Activated T-cell treated with anti-CD3 and anti-CD28 coated beads, Interleukin-2, amount 50 U/mL, for 48 hours (primary cell): ENCODE data around the gene AURKAIP1.
A peak's percentile ranks its signal among the peaks of the same experiment; 100 is the strongest.
"Not testable (repeated sequence)": the region's sequence is repeated elsewhere in the genome, so short reads cannot be mapped to it uniquely, and the experiment has no call there.

Source experiments
- DNase-seq, 2 experiments: peaks; one replicate each; pipeline ENCODE4 v3.0.0-alpha.2; 2020

Gene AURKAIP1

GRCh38 chr1:1406101-1406820 is 31.3 kb upstream of the AURKAIP1 start:
- no peak for DNase-seq

- DNase-seq: no peak
Measured at GRCh38 chr1:1403653-1404052, 28.6 kb upstream of the AURKAIP1 start.

- DNase-seq: not testable (repeated sequence)
Measured at GRCh38 chr1:1402901-1403392, 27.9 kb upstream of the AURKAIP1 start.

GRCh38 chr1:1402072-1402900 is 27.3 kb upstream of the AURKAIP1 start:
- DNase-seq: peak; percentile 67 to 68

GRCh38 chr1:1401457-1402010 is 26.5 kb upstream of the AURKAIP1 start:
- DNase-seq: no peak

- DNase-seq: no peak
Measured at GRCh38 chr1:1400576-1401456, 25.8 kb upstream of the AURKAIP1 start.

GRCh38 chr1:1399872-1400575 is 25.0 kb upstream of the AURKAIP1 start:
- DNase-seq: peak in 1 of 2 experiments; percentile 62

- peak; percentile 99 to 100 for DNase-seq
Measured at GRCh38 chr1:1399187-1399871, 24.3 kb upstream of the AURKAIP1 start, which contains the start of gene CCNL2. Gene CCNL2, minus strand, starts transcription at chr1:1399335. Its CDS starts 29 bp downstream, at chr1:1399306.

GRCh38 chr1:1398677-1399186 is 23.7 kb upstream of the AURKAIP1 start:
- DNase-seq: no peak

GRCh38 chr1:1397839-1398523 is 23.0 kb upstream of the AURKAIP1 start:
- DNase-seq: no peak

GRCh38 chr1:1395166-1395565 is 20.2 kb upstream of the AURKAIP1 start:
- no peak for DNase-seq

- DNase-seq: no peak
Measured at GRCh38 chr1:1394116-1394515, 19.1 kb upstream of the AURKAIP1 start.

- DNase-seq: no peak
Measured at GRCh38 chr1:1393428-1393827, 18.4 kb upstream of the AURKAIP1 start.

- DNase-seq: no peak
Measured at GRCh38 chr1:1393014-1393413, 18.0 kb upstream of the AURKAIP1 start.

GRCh38 chr1:1391225-1391624 is 16.2 kb upstream of the AURKAIP1 start:
- no peak for DNase-seq

- no peak for DNase-seq
Measured at GRCh38 chr1:1390675-1391074, 15.7 kb upstream of the AURKAIP1 start.

- DNase-seq: no peak
Measured at GRCh38 chr1:1388078-1388472, 13.1 kb upstream of the AURKAIP1 start.

GRCh38 chr1:1387098-1388077 is 12.4 kb upstream of the AURKAIP1 start:
- no peak for DNase-seq

GRCh38 chr1:1385931-1386330 is 10.9 kb upstream of the AURKAIP1 start:
- no peak for DNase-seq
